ENCODE results near the gene UBE2E3.
A peak's percentile ranks its signal among the peaks of the same experiment; 100 is the strongest.
"Not testable (repeated sequence)": the region's sequence is repeated elsewhere in the genome, so short reads cannot be mapped to it uniquely, and the experiment has no call there.

UBE2E3 gene

DNA sequence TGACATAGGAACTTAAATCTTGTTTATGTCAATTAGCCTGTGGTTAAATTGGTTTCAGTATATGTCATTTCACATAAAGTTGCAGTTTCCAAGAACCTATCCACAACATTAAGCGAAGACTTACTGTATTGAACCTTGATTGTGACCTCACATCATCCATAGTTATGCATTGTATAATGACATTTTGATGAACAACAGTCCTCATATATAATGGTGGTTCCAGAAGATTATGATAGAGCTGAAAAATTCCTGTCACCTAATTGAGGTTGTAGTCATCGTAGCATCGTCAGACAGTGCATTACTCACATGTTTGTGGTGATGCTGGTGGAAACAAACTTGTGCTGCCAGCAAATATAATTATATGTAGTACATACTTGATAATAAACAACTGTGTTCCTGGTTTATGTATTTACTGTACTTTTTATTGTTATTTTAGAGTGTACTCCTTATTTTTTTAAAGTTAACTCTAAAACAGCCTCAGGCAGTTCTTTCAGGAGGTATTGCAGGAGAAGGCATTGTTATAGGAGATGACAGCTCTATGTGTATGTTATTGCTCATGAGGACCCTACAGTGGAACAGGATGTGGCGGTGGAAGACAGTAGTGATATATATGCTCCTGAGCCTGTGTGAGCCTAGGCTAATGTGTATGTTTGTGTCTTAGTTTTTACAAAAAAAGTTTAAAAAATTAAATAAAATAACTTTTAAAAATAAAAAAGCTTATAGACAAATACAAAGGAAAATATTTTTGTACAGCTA, 56.6 kb downstream of the UBE2E3 start:
- no peak for DNase-seq

DNA sequence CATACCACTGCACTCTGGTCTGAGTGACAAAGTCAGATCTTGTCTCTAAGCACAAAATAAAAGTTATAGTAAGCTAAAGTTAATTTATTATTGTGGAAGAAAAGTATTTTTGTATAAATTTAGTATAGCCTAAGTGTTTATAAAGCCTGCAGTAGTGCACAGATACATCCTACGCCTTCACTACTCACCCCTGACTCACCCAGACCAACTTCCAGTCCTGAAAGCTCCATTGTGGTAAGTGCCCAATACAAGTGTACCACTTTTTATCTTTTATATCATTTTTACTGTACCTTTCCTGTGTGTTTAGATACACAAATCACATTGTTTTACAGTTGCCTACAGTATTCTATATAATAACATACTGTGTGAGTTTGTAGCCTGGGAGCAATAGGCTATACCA, 57.5 kb downstream of the UBE2E3 start:
- DNase-seq, result no peak

DNA sequence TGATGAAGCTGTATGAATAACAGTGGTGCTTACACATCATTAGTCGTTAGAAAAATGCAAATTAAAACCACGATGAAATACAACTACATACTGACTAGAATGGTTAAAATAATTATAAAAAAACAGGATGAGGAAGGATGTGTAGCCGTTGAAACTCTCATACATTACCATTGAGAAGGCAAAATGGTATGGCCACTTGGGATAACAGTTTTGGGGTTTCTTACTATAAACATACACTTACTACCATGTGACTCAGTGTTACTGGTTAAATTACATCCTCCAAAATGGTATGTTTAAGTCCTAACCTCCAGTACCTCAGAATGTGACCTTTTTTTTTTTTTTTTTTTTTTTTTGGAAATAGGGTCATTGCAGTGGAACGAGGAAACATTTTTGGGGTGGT, 58.4 kb downstream of the UBE2E3 start:
- no peak for DNase-seq

DNA sequence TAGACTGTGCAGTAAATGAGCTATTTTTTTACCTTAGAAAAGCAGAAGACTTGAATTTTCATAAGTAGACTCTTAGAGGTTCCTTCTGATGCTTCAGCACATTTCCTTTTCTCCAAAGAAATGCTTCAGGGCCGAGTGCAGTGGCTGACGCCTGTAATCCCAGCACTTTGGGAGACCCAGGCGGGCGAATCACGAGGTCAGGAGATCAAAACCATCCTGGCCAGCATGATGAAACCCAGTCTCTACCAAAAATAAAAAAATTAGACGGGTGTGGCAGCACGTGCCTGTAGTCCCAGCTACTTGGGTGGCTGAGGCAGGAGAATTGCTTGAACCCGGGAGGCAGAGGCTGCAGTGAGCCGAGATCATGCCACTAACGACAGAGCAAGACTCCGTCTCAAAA, 60.4 kb downstream of the UBE2E3 start:
- not testable (repeated sequence) for DNase-seq

GRCh38 chr2:181041661-181042060, 61.3 kb downstream of the UBE2E3 start:
- DNase-seq, result no peak

GRCh38 chr2:181042706-181043105, 62.3 kb downstream of the UBE2E3 start:
- no peak for DNase-seq

- no peak for DNase-seq
Observed at GRCh38 chr2:181046833-181047232, 66.4 kb downstream of the UBE2E3 start.

DNA sequence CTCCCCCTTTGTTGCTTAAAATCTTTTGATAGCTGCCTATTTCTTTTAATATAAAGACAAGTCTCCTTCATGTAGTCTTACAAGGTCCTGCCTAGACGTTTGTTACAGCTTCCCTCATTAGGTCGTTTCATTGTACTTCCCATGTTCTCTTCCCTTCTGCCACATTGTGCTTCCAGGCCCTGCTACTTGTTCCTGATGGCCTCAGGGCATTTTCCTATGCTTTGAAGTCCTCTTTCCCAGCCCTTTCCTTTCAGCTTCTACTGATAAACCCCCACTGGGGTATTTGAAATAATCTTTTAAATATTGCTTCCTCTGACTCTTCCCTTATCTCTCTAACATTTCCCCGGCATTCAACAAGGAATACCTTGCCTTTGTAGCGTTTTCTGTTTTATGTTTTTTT, 67.4 kb downstream of the UBE2E3 start:
- DNase-seq, result no peak

DNA sequence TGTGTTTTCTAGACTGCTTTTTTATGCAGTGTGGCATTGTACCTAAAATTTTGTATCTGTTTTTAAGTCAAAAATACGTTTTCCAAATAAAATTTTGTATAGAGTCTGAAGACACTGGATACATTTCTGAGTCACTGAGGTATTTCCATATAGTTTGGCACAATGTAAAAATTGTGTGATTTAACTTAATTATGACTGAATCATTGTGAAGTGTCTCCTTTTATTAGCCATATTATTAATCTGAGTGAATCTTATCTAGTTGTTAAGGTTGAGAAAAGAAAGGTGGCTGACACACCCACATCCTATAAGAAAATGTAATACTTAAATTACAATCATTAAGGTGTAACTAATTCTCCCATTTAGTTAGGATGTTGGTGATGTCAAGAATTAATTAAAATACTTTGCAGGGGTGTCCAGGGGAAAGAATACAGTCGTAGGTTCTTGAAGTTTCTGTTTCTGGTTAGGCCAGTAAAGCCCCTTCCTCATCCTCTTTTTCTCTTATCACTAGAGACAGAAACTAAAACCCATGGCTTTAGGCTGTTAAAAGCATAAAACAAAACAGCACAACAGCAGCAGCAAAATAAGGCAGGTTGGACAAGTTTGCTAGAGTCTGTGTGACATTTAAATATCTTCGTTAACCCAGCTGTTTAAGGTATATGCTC, 71.6 kb downstream of the UBE2E3 start:
- no peak for DNase-seq

- DNase-seq, result no peak
Observed at GRCh38 chr2:181052523-181052891, 72.1 kb downstream of the UBE2E3 start.

DNA sequence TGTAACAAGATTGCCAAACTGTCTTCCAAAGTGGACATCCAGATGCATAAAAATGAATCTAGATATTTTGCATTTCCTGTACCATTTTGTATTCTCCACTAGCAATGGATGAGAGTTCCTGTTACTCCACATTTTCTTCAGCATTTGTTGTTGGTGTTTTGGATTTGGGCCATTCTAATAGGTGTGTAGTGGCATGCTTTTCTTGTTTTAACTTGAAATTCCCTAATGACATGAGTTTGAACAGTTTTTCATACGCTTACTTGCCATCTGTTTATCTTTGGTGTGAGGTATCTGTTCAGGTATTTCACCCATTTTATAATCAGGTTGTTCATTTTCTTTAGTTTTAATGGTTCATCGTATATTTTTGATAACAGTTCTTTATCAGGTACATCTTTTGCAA, 73.9 kb downstream of the UBE2E3 start:
- DNase-seq, result no peak

- no peak for DNase-seq
Observed at GRCh38 chr2:181054843-181055242, 74.4 kb downstream of the UBE2E3 start.

DNA sequence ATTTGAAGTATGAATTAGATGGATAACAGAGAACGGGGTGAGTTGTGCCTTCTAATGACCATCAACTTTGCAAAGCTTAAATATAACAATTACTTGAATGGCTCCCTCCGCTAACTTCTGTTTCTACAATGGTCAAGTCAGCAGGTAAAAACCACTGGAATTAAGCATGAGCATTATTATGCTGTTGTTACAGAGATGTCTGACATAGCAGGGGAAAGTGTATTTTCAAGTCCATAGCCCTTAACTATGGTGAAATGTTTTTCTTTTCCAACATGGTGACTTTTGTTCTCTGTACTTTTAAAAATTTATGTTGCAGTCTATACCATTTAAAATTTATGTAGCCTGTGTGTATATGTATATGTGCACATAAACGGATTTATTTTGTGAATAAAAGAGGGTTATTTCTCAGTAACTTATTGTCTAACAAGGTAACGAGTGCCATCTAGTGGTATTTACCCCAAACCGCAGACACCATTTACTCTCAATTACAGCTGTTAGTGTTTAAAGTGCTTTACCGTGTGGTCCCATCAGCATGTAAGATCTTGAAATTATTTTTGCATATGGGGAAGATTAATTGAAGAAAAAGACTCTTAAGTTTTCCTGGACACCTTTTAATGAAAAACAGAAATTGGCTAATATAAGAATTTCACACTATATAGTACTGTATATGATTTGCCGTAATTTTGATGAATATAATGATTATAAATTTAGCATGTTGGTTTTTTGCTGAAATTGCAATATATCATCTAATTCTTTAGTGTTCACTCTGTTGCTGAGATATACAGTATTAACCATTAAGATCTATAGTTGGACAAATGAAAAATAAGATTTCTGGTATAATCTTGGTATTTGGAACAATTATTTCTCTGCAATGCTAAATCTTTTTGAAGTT, 78.2 kb downstream of the UBE2E3 start:
- DNase-seq, result peak; percentile 62

DNA sequence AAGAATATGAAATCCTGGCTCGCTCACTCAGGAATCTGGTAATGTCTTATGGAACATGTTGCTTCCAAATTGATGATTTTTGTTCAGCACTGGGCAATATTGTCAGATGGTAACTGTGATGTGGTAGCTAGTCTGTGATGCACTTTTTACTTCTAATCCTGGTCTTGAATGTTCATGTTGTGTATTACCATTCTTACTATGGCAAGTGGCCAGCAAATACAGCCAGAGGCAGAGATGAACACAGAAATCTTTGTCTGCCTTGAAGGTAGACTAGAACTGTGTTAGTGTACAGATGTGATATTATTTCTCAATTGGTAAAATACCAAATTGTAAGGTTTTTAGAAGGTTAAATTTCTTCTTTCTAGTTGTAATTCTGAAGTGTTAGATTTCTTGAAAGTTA, 83.3 kb downstream of the UBE2E3 start:
- DNase-seq, result no peak

GRCh38 chr2:181065458-181065857, 85.1 kb downstream of the UBE2E3 start:
- DNase-seq, result no peak

DNA sequence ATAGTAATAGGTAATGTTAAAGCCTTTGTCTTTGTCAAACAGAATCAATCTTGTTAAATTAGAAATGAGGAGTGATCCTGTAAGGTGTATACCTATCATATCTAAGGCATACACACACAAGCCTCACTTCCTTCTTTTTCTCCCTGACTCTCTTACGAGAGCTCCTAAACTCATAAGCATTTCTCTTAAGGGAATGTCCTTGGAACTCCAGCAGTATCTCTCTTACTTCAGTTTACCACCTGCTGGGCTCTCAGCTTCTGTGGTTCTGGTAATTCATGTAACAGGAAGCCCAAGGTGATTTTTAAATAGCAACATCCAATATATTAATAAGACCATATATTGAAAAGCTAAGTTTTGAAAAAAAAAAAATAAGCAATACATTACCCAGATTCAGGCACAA, 85.9 kb downstream of the UBE2E3 start:
- DNase-seq, result no peak

- DNase-seq, result no peak
Observed at GRCh38 chr2:181070119-181070835, 89.9 kb downstream of the UBE2E3 start.

- no peak for DNase-seq
Observed at GRCh38 chr2:181070836-181071200, 90.4 kb downstream of the UBE2E3 start.

DNA sequence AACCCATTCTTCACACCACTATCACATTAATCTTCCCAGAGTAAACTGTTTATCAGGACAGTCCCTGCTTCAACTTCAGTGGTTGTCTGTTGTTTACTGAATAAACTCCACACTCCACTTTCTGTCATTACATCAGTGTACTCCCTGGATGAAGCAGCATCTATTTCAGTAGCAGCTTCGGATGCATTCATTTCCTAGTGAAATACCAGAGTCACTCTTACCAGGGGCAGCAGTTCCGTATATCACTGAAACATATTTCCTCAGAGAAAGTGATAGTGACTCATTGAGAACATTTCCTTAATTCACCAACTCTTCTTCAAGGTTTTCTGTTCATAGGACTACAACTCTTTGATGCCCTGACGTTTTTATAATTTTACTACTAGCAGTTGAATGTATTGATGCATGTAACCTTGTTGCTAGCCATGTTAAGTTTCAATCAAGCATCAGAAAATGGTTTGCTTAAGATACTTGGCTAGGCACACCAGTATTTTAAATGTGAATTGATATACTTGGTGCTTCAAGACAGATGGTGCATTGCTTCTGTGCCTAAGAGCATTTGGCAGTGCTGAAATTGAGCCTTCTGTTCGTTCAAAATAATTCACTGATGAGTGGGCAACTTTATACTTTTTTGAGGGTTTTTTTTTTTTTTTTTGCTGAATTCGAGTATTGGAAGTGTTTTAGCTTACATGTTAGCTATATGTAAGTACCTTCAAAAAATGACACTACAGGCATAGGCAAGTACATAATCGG, 92.3 kb downstream of the UBE2E3 start:
- no peak for DNase-seq

DNA sequence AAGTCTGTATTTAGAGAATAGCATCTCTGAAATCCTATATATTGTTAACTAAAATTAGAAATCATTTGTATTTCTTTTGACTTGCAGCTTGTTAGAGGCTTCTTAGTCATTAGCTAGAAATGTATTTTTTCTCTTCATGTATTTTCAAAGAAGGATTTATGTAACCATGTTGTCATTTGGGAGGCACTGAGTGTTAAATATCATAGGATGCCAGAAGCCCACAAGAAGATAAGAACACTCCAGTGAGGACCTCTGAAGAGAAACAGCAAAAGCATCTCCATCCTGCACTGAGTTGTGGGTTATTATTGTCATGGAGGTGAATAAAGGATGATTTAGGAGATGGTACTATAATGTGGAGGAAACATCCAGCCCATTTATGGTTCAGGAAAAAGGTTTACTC, 93.5 kb downstream of the UBE2E3 start:
- no peak for DNase-seq

- DNase-seq, result no peak
Observed at GRCh38 chr2:181074457-181074856, 94.1 kb downstream of the UBE2E3 start.

- DNase-seq, result no peak
Observed at GRCh38 chr2:181076658-181077057, 96.3 kb downstream of the UBE2E3 start.

Measured in CD4-positive, alpha-beta T cell treated with Interleukin-12 subunit alpha and Interleukin-12 subunit beta, for 1 hour (primary cell).